Glutamatergic neuron (in vitro differentiated cells): ENCODE data around the gene AK4. TPM values are rescaled to one million over a fixed set of nuclear protein-coding genes. Genes with fewer than 3 reads are reported as not detected.
"Not testable (repeated sequence)": the region's sequence is repeated elsewhere in the genome, so short reads cannot be mapped to it uniquely, and the experiment has no call there.

Source experiments
- DNase-seq: peaks from one replicate; pipeline ENCODE4 v3.0.0; 2022
- H3K27ac Mint-ChIP-seq: one replicate; pipeline ENCODE4 v1.8.0; 2020; ENCODE audit warnings: mild to moderate bottlenecking, mixed read lengths, inconsistent platforms; ENCODE audit not compliant: unreplicated experiment
- H3K27me3 Mint-ChIP-seq: one replicate; pipeline ENCODE4 v1.8.0; 2020; ENCODE audit warnings: mild to moderate bottlenecking, moderate library complexity, mixed read lengths, inconsistent platforms; ENCODE audit not compliant: unreplicated experiment
- H3K36me3 Mint-ChIP-seq: one replicate; pipeline ENCODE4 v1.8.0; 2020; ENCODE audit warnings: mild to moderate bottlenecking, mixed read lengths, inconsistent platforms; ENCODE audit not compliant: unreplicated experiment
- H3K4me1 Mint-ChIP-seq: one replicate; pipeline ENCODE4 v1.8.0; 2020; ENCODE audit warnings: mild to moderate bottlenecking, low read depth, mixed read lengths, inconsistent platforms; ENCODE audit not compliant: unreplicated experiment
- H3K4me3 Mint-ChIP-seq: one replicate; pipeline ENCODE4 v1.8.0; 2020; ENCODE audit warnings: mild to moderate bottlenecking, mixed read lengths, inconsistent platforms; ENCODE audit not compliant: unreplicated experiment
- H3K9me3 Mint-ChIP-seq: one replicate; pipeline ENCODE4 v1.8.0; 2020; ENCODE audit warnings: mild to moderate bottlenecking, moderate library complexity, mixed read lengths, inconsistent platforms; ENCODE audit not compliant: unreplicated experiment
- long read RNA-seq: library from polyadenylated mRNA; unstranded; transcript quantifications from one replicate; pipeline ENCODE4 v2.0.0, GENCODE V29; 2020; ENCODE audit not compliant: unreplicated experiment
- total RNA-seq: library from RNA; stranded (reverse); fragmentation: NEBNext Ultra II Directional; extraction: Animal tissue kit (Norgen Biotek cat#: 25700); gene quantifications from one replicate; pipeline ENCODE4 v1.2.1, GENCODE V29; 2021; ENCODE audit not compliant: unreplicated experiment
- TF ChIP-seq, protein P1 (sequence below): fragments of 200-600 bp; sonication (generic); IDR thresholded peaks from one replicate; pipeline ENCODE4 v1.5.0; 2021; ENCODE audit not compliant: partially characterized antibody, unreplicated experiment

AK4 gene
- 2.6 TPM for total RNA-seq
- long read RNA-seq: 0 reads

DNA sequence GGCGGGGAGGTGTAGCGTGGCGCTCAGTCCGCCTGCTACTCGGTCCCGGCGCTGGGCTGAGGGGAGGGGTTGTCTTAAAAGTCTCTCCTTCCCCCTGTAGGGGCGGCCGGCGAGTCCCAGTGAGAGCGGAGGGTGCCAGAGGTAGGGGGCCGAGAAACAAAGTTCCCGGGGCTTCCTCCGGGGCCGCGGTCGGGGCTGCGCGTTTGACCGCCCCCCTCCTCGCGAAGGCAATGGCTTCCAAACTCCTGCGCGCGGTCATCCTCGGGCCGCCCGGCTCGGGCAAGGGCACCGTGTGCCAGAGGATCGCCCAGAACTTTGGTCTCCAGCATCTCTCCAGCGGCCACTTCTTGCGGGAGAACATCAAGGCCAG lies at the start of gene AK4:
Gene AK4, plus strand, starts transcription at position 26 of the 370 bp plus-strand sequence. Its CDS starts 205 bp downstream, at position 231.
- H3K4me3 Mint-ChIP-seq: peak within 1 kb of the TSS; percentile 80
- not testable (repeated sequence) for H3K4me1 Mint-ChIP-seq, DNase-seq, H3K27ac Mint-ChIP-seq, H3K36me3 Mint-ChIP-seq, H3K9me3 Mint-ChIP-seq
- H3K27me3 Mint-ChIP-seq: peaks cover 14% of the 10 kb centered on the region

DNA sequence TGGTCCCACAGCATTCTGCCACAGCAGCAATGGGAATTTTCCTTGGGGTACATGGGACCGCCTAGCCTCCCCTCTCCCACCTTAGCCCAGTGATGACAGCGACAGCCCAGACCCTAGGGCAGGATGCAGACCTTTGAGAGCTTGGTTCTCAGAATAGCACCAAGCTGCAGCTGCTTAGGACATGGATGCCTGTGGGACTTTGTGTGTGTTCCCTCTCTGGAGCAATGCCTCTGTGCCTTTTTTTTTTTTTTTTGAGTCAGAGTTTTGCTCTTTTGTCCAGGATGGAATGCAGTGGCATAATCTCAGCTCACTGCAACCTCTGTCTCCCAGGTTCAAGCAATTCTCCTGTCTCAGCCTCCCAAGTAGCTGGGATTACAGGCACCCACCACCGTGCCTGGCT lies 44.2 kb upstream of the AK4 start:
- Mint-ChIP-seq H3K9me3 (peaks cover 1% of the 10 kb centered on the region), H3K4me1 (no peaks in the 10 kb centered on the region), H3K27me3 (no peaks in the 10 kb centered on the region), H3K4me3 (no peak overlapping the region), H3K27ac (no peak overlapping the region), H3K36me3 (no peaks in the 10 kb centered on the region)
- TF ChIP-seq, protein P1, sequence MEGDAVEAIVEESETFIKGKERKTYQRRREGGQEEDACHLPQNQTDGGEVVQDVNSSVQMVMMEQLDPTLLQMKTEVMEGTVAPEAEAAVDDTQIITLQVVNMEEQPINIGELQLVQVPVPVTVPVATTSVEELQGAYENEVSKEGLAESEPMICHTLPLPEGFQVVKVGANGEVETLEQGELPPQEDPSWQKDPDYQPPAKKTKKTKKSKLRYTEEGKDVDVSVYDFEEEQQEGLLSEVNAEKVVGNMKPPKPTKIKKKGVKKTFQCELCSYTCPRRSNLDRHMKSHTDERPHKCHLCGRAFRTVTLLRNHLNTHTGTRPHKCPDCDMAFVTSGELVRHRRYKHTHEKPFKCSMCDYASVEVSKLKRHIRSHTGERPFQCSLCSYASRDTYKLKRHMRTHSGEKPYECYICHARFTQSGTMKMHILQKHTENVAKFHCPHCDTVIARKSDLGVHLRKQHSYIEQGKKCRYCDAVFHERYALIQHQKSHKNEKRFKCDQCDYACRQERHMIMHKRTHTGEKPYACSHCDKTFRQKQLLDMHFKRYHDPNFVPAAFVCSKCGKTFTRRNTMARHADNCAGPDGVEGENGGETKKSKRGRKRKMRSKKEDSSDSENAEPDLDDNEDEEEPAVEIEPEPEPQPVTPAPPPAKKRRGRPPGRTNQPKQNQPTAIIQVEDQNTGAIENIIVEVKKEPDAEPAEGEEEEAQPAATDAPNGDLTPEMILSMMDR: no peak
- no peak for DNase-seq

GRCh38 chr1:65104854-65105534 lies 43.0 kb upstream of the AK4 start:
- Mint-ChIP-seq H3K9me3 (peaks cover 1% of the 10 kb centered on the region), H3K27ac (no peak overlapping the region), H3K36me3 (no peaks in the 10 kb centered on the region), H3K4me3 (no peak overlapping the region), H3K27me3 (no peaks in the 10 kb centered on the region), H3K4me1 (no peaks in the 10 kb centered on the region)
- DNase-seq: no peak
- TF ChIP-seq, protein P1: no peak

DNA sequence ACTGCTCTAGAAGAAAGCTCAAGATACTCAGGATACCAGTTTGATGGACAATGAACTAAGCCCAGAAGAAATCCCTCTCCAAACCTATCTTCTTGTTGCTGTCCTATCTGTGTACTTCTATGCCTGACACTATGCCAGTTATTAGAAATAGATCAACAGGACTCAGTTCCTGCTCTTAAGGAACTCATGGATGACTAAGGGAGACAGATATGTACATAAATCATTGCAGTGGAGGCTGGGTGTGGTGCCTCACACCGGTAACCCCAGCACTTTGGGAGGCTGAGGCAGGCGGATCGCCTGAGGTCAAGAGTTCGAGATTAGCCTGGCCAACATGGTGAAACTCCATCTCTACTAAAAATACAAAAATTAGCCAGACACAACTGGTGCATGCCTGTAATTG lies 42.4 kb upstream of the AK4 start:
- Mint-ChIP-seq H3K9me3 (peaks cover 1% of the 10 kb centered on the region), H3K27me3 (no peaks in the 10 kb centered on the region), H3K4me1 (no peaks in the 10 kb centered on the region), H3K27ac (no peak overlapping the region), H3K36me3 (no peaks in the 10 kb centered on the region), H3K4me3 (no peak overlapping the region)
- TF ChIP-seq, protein P1: no peak
- DNase-seq: no peak

DNA sequence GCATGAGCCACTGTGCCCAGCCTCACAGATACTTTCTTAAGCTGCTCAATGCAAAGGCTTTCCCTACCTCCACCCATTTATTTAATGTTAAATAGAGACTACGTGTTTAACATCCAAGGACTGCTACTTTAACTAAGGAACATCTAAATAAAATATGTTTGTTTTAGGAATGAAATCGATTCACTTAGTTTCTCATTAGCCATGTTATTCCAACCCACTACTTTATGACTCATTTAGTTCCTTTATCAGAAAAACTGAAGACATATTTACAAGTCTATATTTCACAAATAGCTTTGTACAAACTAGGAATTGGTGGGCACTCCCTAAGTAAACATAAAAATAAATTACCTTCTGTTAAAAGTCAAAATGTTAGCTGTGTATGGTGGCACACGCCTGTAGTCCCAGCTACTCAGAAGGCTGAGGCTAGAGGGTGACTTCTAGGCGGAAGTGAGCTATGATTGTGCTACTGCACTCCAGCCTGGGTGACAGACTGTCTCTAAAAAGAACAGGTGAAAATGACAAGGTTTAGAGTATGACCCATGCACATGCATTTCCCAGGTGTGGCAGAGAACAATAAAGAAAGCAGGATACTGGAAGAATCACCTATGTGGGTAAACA lies 39.9 kb upstream of the AK4 start:
- H3K4me1 Mint-ChIP-seq: no peaks in the 10 kb centered on the region
- H3K9me3 Mint-ChIP-seq: peaks cover 1% of the 10 kb centered on the region
- peaks cover 5% of the 10 kb centered on the region for H3K36me3 Mint-ChIP-seq
- H3K27ac Mint-ChIP-seq: no peak overlapping the region
- H3K4me3 Mint-ChIP-seq: no peak overlapping the region
- no peaks in the 10 kb centered on the region for H3K27me3 Mint-ChIP-seq
- TF ChIP-seq, protein P1: no peak
- DNase-seq: no peak
